Peyer's patch (tissue), 4 donors: Measurements from ENCODE around the gene CD28. TPM values are rescaled to one million over a fixed set of nuclear protein-coding genes. Genes with fewer than 3 reads are reported as not detected.
A peak's percentile ranks its signal among the peaks of the same experiment; 100 is the strongest.

Source experiments
- DNase-seq, 3 donors: peaks; one replicate each; pipeline ENCODE4 v3.0.0-alpha.2; 2017 to 2019
- H3K27ac ChIP-seq, 4 donors: fragments of 200-600 bp; sonication (generic); one replicate each; pipeline ENCODE4 v1.5.1; 2016 to 2019
- H3K27me3 ChIP-seq, 2 donors: fragments of 200-600 bp; sonication (generic); one replicate each; pipeline ENCODE4 v1.5.1; 2019
- H3K36me3 ChIP-seq, 3 donors: fragments of 200-600 bp; sonication (generic); one replicate each; pipeline ENCODE4 v1.5.1; 2016 to 2019
- H3K4me1 ChIP-seq, 4 donors: fragments of 200-600 bp; sonication (generic); one replicate each; pipeline ENCODE4 v1.5.1; 2016 to 2019
- H3K4me3 ChIP-seq, 4 donors: fragments of 200-600 bp; sonication (generic); 1 replicate in 3 of 4; 2 replicates in 1 of 4; pipeline ENCODE4 v1.5.1; 2016 to 2019; ENCODE audit warnings: mild to moderate bottlenecking in 1 of 4
- H3K9me3 ChIP-seq, 4 donors: fragments of 200-600 bp; sonication (generic); one replicate each; pipeline ENCODE4 v1.5.1; 2016 to 2019; ENCODE audit warnings: mild to moderate bottlenecking in 1 of 4
- CTCF ChIP-seq, 6 experiments: fragments of 450-650 bp in 4 of 6; fragments of 200-600 bp in 2 of 6; sonication (generic) in 1 of 6; IDR thresholded peaks; one replicate each; pipeline ENCODE4 v1.5.1; 2017 to 2019; ENCODE audit warnings: antibody characterized with exemption in 6 of 6, mild to moderate bottlenecking in 3 of 6, moderate library complexity in 1 of 6
- POLR2A ChIP-seq, 2 donors: fragments of 450-650 bp; IDR thresholded peaks; one replicate each; pipeline ENCODE4 v1.5.1; 2017; ENCODE audit warnings: antibody characterized with exemption in 2 of 2, mild to moderate bottlenecking in 2 of 2, moderate library complexity in 2 of 2
- total RNA-seq, 4 donors: library from RNA; depleted of rRNA; stranded (reverse); fragments of >200 nt; gene quantifications; one replicate each; pipeline ENCODE4 v1.1.0, GENCODE V29; 2016

The CD28 gene
- total RNA-seq, 4 donors from 2014 or later = 0.53 to 5.0 (median 0.76) TPM

DNA sequence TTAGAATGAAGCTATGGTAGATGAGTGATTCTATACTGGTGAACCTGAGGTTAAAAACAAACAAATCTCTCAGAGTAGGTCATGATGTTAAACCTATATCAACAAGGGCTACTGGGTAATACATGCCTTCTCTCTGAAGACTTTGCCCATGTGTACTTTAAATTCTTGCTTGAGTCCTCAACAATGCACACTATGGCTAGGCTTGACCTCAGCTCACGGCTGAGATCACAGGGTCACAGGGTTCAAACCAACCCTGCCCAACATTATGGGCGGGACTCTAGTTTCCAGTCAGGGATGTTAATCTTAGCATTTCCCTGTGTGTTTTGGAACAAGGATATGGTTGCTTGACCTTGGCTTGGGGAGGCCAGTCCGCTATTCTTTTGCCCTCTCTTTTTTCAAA lies 7.7 kb downstream of the CD28 start:
- Histone ChIP-seq H3K27ac (peak overlapping the region in 1 of 4 donors; percentile 10), H3K4me1 (no peaks in the 10 kb centered on the region), H3K36me3 (no peaks in the 10 kb centered on the region), H3K27me3 (no peaks in the 10 kb centered on the region), H3K4me3 (no peak overlapping the region), H3K9me3 (no peaks in the 10 kb centered on the region)
- DNase-seq = no peak
- no peak for TF ChIP-seq POLR2A (IDR thresholded peaks at IDR 0.05)
- no peak for TF ChIP-seq CTCF (IDR thresholded peaks at IDR 0.05)

DNA sequence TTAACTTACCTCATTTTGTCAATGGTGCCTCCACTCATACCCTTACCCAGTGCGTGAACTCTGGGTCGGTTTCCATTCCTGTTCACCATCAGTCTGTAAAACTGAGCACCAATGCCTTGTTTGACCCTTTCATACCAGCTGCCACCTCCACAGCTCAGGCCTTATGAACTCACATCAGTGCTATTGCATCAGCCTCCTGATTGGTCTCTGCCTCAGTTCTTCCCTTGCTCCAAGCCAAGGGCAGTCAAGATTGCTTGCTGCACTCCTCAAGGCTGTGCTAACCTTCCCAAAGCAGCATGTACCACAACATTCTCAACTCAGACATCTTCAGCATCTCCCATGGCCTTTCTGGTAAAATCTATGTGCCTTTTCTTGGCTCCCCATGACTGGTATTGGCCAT lies 9.3 kb downstream of the CD28 start:
- no peaks in the 10 kb centered on the region for H3K4me1 ChIP-seq
- no peak for DNase-seq
- no peak overlapping the region for H3K4me3 ChIP-seq
- H3K36me3 ChIP-seq = no peaks in the 10 kb centered on the region
- H3K27me3 ChIP-seq = no peaks in the 10 kb centered on the region
- peak overlapping the region in 2 of 4 donors; percentile 0 to 33 for H3K27ac ChIP-seq
- no peaks in the 10 kb centered on the region for H3K9me3 ChIP-seq
- TF ChIP-seq CTCF (IDR thresholded peaks at IDR 0.05) (no peak), POLR2A (IDR thresholded peaks at IDR 0.05) (no peak)

- Histone ChIP-seq H3K27me3 (no peaks in the 10 kb centered on the region), H3K27ac (peak overlapping the region in 1 of 4 donors; percentile 58), H3K36me3 (no peaks in the 10 kb centered on the region), H3K4me3 (no peak overlapping the region), H3K9me3 (no peaks in the 10 kb centered on the region), H3K4me1 (no peaks in the 10 kb centered on the region)
- TF ChIP-seq POLR2A (IDR thresholded peaks at IDR 0.05) (no peak), CTCF (IDR thresholded peaks at IDR 0.05) (no peak)
- DNase-seq = peak in 2 of 3 donors; percentile 48 to 72
Observed at GRCh38 chr2:203718087-203718486, 11.6 kb downstream of the CD28 start.

DNA sequence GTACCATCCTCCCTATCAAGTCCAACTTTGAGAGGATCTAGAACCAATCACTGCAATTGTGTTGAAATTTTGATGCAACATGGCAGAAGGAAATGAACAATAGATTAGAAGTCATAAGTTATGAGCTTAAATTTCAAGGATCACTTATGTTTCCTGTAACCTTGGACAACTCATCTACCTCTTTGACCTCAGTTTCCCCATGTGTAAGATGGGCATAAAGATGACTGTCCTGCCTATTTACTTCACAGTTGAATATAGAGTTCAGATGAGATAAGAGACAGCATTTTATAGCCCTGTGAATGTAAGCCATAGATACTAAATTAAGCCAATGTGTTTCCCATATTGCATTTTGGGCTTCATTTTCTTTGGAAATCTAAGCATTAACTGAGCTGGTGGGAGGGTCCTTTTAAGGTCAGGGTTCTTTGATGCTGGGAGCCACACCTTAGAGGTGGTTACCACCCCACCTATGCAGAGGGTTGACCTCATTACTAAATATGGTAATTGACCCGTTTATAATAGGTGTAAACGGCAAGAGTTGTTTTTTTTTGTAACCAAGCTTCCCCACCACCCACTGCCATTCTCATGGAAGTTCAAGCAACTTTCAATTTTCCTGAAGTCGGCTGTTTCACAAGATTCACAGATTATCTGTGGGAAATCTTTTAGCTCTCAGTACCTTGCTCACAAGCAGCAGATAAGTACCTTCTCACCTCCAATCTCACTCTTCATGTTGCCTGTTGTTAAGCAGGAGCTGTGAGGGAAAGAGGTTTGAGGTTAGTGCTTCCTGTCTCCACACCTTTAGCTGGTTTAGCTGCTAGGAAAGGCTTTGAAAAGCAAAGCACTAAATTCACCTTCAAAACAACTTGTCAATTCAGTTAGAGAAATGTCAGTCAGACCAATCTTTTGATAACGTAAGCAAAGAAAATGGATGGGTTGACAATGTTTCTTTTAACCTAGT lies 13.3 kb downstream of the CD28 start:
- no peak overlapping the region for H3K4me3 ChIP-seq
- TF ChIP-seq CTCF (IDR thresholded peaks at IDR 0.05) = no peak
- peak overlapping the region; percentile 1 to 59 (median 18) for H3K27ac ChIP-seq
- DNase-seq = no peak
- H3K9me3 ChIP-seq = no peaks in the 10 kb centered on the region
- H3K27me3 ChIP-seq = no peaks in the 10 kb centered on the region
- no peaks in the 10 kb centered on the region for H3K4me1 ChIP-seq
- H3K36me3 ChIP-seq = no peaks in the 10 kb centered on the region

DNA sequence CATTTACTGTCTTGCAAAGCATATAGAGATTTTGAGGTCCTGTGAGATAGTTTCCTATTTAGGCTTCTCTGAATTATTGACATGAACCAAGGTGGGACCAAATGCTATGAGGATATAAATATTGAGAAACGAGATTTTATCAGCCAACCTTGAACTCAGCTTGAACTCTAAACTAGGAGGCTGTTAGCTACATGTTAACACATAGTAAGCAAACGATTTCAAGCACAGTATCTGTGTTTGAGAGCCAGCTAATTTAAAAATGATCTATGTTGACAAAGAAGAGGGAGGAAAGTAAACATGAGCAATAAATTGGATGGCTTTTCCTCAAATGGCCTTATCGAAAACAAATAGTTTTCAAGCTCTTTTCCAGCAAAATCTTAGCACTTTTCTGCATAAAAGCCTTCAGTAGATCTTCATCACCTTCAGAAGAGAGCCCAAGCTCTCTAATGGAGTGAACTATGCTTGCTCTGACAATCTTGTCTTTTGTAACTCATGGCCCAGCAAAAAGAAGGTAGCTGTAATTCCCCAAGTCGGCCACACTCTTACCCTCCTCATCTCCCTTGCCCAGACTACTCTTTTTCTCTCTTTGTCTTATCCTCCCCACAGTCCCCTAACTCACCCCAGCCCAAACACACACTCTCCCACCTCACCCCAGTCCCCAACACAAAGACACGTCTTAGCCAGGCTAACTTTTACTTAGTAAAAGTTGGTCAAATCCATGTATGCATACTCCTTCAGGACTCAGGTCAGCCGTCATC lies 14.7 kb downstream of the CD28 start:
- no peak for DNase-seq
- H3K27me3 ChIP-seq = no peaks in the 10 kb centered on the region
- no peaks in the 10 kb centered on the region for H3K9me3 ChIP-seq
- TF ChIP-seq POLR2A (IDR thresholded peaks at IDR 0.05) (no peak), CTCF (IDR thresholded peaks at IDR 0.05) (no peak)
- H3K27ac ChIP-seq = peak overlapping the region in 3 of 4 donors; percentile 13 to 59 (median 48)
- H3K4me3 ChIP-seq = no peak overlapping the region
- H3K4me1 ChIP-seq = no peaks in the 10 kb centered on the region
- no peaks in the 10 kb centered on the region for H3K36me3 ChIP-seq
